Activated T-cell treated with anti-CD3 and anti-CD28 coated beads, Interleukin-2, amount 50 U/mL, for 4 hours (primary cell): ENCODE measurements around the gene ACTG1. TPM values are rescaled to one million over a fixed set of nuclear protein-coding genes. Genes with fewer than 3 reads are reported as not detected.

Experiments used
- ATAC-seq, 2 donors: fragments of 200-7000 bp; cut with Tn5 transposase; one replicate each; pipeline ENCODE4 v1.10.0; 2021
- DNase-seq: peaks from one replicate; pipeline ENCODE4 v3.0.0-alpha.2; 2020
- H3K27me3 Mint-ChIP-seq: one replicate; pipeline ENCODE4 v1.8.0; 2021; ENCODE audit warnings: low read depth, mixed read lengths
- H3K36me3 Mint-ChIP-seq: one replicate; pipeline ENCODE4 v1.8.0; 2022; ENCODE audit warnings: mixed read lengths; ENCODE audit not compliant: insufficient read depth
- H3K4me1 Mint-ChIP-seq: one replicate; pipeline ENCODE4 v1.8.0; 2021; ENCODE audit warnings: low read depth, mixed read lengths
- H3K4me3 Mint-ChIP-seq: one replicate; pipeline ENCODE4 v1.8.0; 2021; ENCODE audit warnings: mild to moderate bottlenecking, moderate library complexity, mixed read lengths
- H3K9me3 Mint-ChIP-seq: one replicate; pipeline ENCODE4 v1.8.0; 2021; ENCODE audit warnings: mixed read lengths
- total RNA-seq, 3 donors: library from RNA; stranded (reverse); gene quantifications; one replicate each; pipeline ENCODE4 v1.2.1, GENCODE V29; 2021

ACTG1 gene
- total RNA-seq, 3 donors from 2014 or later: 3,953 to 4,676 (median 4,016) TPM

DNA sequence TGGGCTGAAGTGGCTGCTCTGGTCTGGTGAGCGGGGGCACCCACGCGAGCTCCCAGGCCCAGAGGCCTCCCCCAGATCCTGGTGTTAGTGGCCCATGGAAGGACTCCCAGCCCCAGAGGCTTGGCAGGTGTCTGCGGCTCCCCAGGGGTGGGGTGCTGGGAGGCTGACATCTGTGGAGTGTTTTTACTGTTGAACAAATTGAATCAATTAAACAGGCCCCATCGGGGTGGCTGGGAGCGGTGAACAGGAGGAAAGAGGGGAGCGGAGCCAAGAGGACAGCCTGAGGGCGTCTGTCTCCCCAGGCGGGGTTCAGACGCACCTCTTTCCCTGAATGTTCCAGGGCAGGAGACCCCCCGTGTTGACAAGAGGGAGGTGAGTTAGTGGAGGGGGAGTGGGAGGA is 29.9 kb downstream of the ACTG1 start:
- no peak for ATAC-seq
- Mint-ChIP-seq H3K4me3 (no peak overlapping the region), H3K9me3 (no peaks in the 10 kb centered on the region), H3K27me3 (peaks cover 36% of the 10 kb centered on the region), H3K4me1 (peaks cover 12% of the 10 kb centered on the region), H3K36me3 (no peaks in the 10 kb centered on the region)
- DNase-seq: no peak

DNA sequence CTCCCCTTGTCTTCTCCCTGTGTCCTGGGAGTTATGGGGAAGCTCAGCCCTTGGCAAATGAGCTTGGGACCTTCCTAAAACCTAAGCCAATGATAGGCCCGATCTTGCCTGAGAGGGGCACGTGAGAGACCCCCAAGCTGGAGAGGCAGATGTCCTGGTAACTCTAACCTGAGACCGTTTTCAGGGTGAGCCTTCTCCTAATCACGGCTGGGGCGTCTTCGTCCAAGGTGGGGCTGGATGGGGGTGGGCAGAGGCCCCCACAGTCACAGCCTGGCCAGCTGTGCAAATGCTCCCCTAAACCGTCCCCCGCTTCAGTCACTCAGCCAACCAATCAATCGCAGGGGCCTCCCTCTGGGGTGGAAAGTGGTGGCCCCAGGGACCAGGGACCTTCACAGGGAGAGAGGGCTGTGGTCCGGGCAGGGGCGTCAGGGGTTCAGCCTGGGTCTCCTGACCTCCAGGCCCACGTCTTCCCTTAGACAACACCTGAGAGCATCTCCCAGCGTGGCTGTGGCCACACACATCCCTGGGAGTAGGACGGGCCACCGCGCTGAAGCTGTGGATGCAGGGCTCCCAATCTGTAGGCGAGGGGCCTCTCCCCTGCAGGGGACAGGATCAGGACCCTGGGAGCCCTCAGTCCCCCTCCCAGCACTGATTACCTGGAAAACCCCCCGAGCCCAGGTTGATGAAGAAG is 30.6 kb downstream of the ACTG1 start:
- ATAC-seq (no peak), DNase-seq (no peak)
- Mint-ChIP-seq H3K9me3 (no peaks in the 10 kb centered on the region), H3K27me3 (peaks cover 34% of the 10 kb centered on the region), H3K4me1 (peaks cover 12% of the 10 kb centered on the region), H3K36me3 (no peaks in the 10 kb centered on the region), H3K4me3 (peak overlapping the region; percentile 58)

DNA sequence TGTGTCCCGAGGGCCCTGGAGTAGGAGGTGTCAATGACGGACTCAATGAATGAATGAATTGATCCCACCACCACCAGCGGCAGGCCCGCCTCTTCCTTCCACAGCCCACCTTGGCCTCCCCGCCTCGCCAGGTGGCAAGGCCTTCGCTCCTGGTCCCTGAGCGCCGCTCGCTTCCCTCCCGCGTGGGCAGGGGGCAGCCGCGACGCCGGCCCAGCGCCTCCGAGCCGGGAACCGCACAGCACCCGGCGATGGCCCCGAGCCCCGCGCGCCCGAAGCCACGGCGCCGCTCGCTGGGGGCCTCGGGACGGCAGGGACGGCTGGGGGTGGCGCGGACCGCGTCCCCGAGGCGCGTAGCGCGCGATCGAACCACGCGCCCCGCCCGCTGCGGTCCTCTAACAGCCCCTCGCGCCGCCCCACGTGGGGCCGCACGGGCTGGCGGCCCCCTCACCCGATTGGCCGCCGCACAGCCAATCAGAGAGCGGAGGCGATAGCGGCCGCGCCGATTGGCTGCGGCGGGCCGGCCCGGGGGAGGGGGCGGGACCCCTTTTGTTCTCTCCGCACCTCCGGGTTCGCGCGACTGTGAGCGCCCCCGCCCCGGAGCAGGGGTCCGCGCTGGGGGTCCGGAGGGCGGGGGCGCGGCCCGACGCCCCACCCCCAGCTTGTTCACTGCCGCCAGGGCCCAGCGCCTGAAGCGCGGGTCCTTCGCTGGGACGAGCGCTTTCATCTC is 31.4 kb downstream of the ACTG1 start:
- peaks cover 34% of the 10 kb centered on the region for H3K27me3 Mint-ChIP-seq
- no peak overlapping the region for H3K4me3 Mint-ChIP-seq
- H3K4me1 Mint-ChIP-seq: peaks cover 12% of the 10 kb centered on the region

DNA sequence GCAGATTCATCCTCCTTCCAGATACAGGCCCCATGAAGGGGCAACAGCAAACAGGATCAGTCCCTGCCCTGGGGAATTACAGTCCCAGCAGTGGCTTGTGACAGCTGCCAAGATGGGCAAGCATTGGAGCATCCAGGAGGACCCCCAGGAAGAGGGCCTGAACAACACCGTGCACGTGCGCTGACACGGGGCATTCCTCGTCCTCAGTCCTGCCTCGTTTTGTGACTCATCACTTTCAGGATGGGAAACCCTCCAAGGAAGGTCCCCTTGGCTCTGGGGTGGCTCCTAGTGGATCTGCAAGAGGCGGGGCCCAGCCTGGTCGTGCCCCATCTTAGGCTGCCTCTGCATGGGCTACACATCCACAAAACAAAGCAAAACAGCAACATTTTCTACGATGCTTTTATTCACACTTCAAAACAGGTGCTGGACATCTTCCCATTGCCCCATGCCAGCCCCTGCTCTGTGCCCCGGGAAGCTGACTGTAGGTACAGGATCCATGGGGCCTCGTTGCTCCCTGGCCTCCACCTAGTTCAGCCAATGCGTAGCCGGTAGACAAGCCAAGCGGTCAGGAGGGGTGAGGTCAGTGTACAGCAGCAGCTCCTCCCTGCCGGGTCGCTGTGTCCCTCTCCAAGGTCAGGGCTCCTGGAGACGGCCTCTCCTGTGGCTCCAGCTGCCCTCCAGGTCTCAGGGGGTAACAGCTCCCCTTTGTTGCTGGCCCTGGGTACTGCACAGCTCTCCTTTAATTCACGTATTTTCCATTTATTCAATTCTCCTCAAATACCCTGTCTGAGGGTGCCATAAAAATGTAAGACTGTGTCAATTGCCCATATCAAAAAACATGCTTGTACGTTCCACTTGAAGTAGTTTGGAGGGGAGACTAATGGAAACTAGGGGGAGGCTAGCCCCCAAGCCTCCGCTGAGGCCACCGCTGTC is 32.2 kb downstream of the ACTG1 start:
- H3K4me1 Mint-ChIP-seq: peaks cover 8% of the 10 kb centered on the region
- no peak overlapping the region for H3K4me3 Mint-ChIP-seq

More for the DNA sequence above, 31.4 kb downstream of the ACTG1 start:
- Mint-ChIP-seq H3K36me3 (no peaks in the 10 kb centered on the region), H3K9me3 (no peaks in the 10 kb centered on the region)
- ATAC-seq (peak; percentile 52 to 55), DNase-seq (peak; percentile 61)

DNA sequence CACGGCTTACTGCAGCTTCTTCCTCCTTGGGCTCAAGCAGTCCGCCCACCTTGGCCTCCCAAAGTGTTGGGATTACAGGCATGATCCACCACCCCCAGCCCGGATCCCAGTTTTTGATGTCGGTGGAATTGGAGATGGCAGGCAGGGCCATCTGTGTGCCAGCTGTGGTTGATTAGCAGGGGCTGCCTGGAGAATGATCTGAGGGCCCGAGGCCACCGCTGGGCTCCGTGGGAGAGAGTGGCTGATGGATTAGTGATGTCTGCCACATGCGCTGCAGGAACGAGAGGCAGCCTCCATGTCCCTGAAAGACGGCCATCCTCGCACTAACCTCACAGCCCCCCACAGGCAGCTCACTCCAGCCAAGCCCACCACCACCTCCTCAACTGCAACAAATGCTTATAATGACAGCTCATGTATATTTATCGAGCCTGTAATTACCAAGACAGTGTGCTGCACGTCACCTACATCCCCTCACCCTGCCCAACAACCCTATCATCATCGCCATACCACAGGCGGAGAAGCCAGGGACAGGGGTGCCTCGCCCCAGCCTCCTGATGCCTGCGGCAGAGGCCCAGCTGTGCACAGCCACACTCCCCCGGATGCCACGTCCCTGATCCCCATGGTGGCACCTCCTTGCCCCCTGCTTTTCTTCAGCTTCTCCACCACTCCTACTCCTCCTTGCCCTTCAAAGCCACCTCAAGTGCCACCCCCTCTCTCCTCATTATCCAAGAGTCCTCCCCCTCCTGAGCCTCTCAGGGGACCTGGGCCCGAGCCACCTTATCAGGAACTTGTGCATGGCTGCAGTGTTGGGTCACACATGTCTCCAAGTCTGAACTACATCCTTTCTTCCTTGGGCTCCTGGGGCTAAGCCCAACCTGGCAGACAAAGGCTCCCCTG is 33.2 kb downstream of the ACTG1 start:
- no peaks in the 10 kb centered on the region for H3K9me3 Mint-ChIP-seq
- no peak overlapping the region for H3K4me3 Mint-ChIP-seq
- H3K36me3 Mint-ChIP-seq: no peaks in the 10 kb centered on the region
- peaks cover 8% of the 10 kb centered on the region for H3K4me1 Mint-ChIP-seq
- peaks cover 34% of the 10 kb centered on the region for H3K27me3 Mint-ChIP-seq
- DNase-seq (no peak), ATAC-seq (no peak)

More for the DNA sequence above, 32.2 kb downstream of the ACTG1 start:
- H3K27me3 Mint-ChIP-seq: peaks cover 34% of the 10 kb centered on the region
- no peaks in the 10 kb centered on the region for H3K9me3 Mint-ChIP-seq
- ATAC-seq (no peak), DNase-seq (no peak)
- H3K36me3 Mint-ChIP-seq: no peaks in the 10 kb centered on the region

DNA sequence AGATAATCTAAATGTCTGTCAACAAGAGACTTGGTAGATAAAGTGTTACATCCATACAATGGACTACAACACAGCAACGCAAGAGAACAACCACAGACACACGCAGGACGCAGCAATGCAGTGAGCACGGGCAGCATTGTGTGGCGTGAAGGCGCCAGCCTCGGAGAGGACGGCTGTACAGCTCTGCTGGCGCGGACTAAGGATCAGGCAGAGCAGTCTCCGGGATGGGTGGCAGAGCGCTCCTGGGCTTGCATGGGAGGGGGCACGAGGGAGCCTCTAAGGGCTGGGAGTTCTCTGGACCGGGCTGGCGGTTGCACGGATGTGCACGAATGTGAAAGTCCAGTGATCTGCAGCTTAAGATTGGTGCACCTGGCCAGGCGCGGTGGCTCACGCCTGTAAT is 34.5 kb downstream of the ACTG1 start:
- ATAC-seq (no peak), DNase-seq (no peak)
- no peaks in the 10 kb centered on the region for H3K36me3 Mint-ChIP-seq
- no peak overlapping the region for H3K4me3 Mint-ChIP-seq
- H3K27me3 Mint-ChIP-seq: peaks cover 32% of the 10 kb centered on the region
- peaks cover 8% of the 10 kb centered on the region for H3K4me1 Mint-ChIP-seq
- H3K9me3 Mint-ChIP-seq: no peaks in the 10 kb centered on the region

DNA sequence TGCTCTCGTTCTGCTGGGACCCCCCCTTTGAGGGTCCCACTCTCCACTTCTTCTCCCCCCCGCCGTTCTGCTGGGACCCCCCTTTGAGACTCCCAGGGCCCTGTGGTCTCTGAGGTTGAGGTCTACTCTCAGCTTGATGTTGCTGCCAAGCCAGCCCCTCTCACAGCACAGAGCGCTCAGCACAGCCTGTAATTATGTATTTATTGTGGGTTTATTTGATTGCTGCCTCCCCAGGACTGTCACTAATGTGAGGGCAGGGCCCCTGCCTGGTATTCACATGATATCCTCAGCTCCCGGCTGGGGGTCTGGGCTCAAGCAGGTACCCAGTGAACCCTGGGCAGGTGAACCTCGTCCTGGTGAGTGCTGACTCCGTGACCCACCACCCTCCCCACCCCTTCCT is 35.4 kb downstream of the ACTG1 start:
- Mint-ChIP-seq H3K4me1 (peaks cover 6% of the 10 kb centered on the region), H3K4me3 (no peak overlapping the region), H3K36me3 (no peaks in the 10 kb centered on the region), H3K27me3 (peaks cover 22% of the 10 kb centered on the region), H3K9me3 (no peaks in the 10 kb centered on the region)
- DNase-seq (no peak), ATAC-seq (no peak)

DNA sequence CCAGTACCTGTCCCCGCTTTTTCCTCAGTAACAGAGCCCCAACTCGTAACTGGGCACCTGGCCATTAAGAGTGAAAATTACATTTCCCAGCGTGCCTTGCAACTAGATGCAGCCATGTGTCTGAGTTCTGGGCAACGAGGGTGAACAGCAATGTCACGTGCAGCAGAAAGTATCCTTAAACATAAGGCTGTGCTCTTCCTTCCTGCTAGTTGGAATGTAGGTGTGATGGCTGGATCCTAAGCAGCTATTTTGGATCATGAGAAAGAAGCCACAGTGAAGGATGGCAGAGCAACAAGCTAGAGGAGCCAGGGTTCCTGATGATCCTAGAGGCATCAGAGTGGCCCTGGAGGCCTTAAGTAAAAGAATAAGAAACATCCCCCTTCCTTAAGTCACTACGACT is 36.0 kb downstream of the ACTG1 start:
- H3K4me3 Mint-ChIP-seq: no peak overlapping the region
- peaks cover 3% of the 10 kb centered on the region for H3K4me1 Mint-ChIP-seq
- DNase-seq: no peak
- no peak for ATAC-seq
- no peaks in the 10 kb centered on the region for H3K9me3 Mint-ChIP-seq
- peaks cover 17% of the 10 kb centered on the region for H3K27me3 Mint-ChIP-seq
- H3K36me3 Mint-ChIP-seq: no peaks in the 10 kb centered on the region

DNA sequence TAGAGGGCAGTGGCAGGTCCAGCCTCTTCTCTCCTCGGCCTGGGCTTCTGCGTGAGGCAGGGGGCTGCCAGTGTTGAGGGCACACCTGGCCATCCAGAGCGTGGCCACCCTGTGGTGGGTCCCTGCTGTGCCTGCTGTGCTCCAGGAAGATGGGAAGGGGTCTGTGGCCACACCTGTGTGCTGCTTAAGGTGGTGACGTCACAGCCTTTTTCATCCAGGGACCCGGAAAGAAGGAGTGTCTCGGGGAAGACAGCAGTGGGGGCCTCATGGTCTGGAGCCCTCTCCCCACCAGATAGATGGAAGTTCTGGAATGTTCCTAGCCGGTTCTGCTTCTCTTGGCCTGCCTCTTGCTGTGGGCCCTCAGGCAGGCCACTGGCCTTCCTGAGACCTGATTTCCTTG is 36.5 kb downstream of the ACTG1 start:
- no peaks in the 10 kb centered on the region for H3K36me3 Mint-ChIP-seq
- H3K4me1 Mint-ChIP-seq: peaks cover 2% of the 10 kb centered on the region
- no peak overlapping the region for H3K4me3 Mint-ChIP-seq
- DNase-seq: no peak
- no peak for ATAC-seq
- H3K27me3 Mint-ChIP-seq: peaks cover 16% of the 10 kb centered on the region
- no peaks in the 10 kb centered on the region for H3K9me3 Mint-ChIP-seq

DNA sequence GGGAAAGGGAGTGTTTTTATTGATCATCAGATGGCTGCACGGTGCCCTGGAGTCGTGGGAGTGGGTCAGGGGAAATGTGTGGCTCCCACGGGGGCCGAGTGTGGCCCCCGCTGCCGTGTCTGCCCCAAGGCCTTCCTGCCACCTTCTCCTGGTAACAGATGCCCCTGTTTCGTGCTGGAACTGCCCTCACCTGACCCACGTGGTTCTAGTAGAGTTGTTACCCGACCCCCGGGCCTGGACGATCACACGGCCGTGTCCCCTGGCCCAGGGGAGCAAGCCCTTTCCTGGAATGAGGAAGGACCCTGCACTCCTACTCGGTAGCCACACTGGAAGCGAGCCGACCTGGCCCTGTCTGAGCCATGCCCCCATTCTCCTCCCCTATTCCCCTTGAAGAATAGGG is 37.6 kb downstream of the ACTG1 start:
- no peaks in the 10 kb centered on the region for H3K9me3 Mint-ChIP-seq
- ATAC-seq: no peak
- no peaks in the 10 kb centered on the region for H3K4me1 Mint-ChIP-seq
- peaks cover 8% of the 10 kb centered on the region for H3K27me3 Mint-ChIP-seq
- no peak for DNase-seq
- no peaks in the 10 kb centered on the region for H3K36me3 Mint-ChIP-seq
- H3K4me3 Mint-ChIP-seq: no peak overlapping the region

DNA sequence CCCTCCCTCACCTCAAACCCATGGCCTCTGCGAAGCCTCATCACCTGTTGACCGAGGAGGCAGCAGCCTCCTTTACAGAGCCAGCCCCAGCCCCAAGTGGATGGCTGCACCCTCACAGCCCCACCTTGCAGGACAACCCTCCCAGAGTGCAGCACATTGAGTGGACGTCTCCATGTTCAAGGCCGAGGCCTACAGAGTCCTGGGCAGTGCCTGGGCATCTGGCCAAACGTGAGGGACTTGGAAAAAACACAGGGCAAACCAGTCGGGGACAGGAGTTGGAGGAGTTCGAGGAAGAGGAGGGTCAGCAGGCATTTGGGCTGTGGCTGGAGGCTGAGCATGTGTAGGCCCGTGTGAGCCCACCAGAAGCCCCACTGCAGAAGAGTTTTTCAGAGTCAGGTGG is 39.6 kb downstream of the ACTG1 start:
- Mint-ChIP-seq H3K4me3 (no peak overlapping the region), H3K4me1 (no peaks in the 10 kb centered on the region), H3K36me3 (no peaks in the 10 kb centered on the region), H3K27me3 (peaks cover 3% of the 10 kb centered on the region), H3K9me3 (no peaks in the 10 kb centered on the region)
- DNase-seq (no peak), ATAC-seq (no peak)

DNA sequence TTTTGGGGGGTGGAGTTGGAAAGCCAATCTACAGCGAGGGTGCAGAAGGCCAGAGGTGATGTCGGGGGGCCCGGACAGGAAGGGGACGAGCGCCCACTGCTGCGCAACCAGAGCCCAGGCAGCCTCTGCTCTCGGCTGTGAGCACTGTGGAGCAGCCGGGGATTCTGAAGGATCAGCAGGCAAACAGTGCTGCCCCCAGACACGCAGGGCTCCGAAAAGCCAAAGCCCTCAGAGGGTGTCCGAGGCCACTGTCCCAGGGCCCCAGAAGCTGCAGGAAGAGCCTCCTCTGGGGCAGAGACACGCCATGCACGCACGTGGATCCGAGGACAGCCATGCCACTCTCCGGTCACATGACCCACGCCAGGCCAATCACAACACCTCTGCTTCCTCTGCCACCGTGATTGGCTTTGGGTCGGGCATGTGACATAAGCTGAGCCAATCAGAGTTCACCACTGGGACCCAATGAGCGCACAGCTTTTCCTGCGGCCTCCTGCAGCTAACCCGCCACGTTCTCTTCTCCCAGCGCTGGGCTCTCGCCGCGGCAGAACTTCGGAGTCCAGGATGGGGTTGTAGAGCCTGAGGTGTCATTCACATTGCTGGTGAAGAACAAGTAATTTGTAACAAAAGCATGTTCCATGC is 40.7 kb downstream of the ACTG1 start:
- no peak overlapping the region for H3K4me3 Mint-ChIP-seq
- DNase-seq: no peak
- peak; percentile 46 to 54 for ATAC-seq

More for the DNA sequence above, 40.7 kb downstream of the ACTG1 start:
- H3K36me3 Mint-ChIP-seq: no peaks in the 10 kb centered on the region
- no peaks in the 10 kb centered on the region for H3K27me3 Mint-ChIP-seq
- no peaks in the 10 kb centered on the region for H3K9me3 Mint-ChIP-seq
- H3K4me1 Mint-ChIP-seq: no peaks in the 10 kb centered on the region
